Lower leg skin (tissue), 4 donors: Measurements from ENCODE around the gene DNAJC24. TPM values are rescaled to one million over a fixed set of nuclear protein-coding genes. Genes with fewer than 3 reads are reported as not detected.

ENCODE experiments used
- DNase-seq, 2 donors: peaks; one replicate each; pipeline ENCODE4 v3.0.0-alpha.2; 2019; ENCODE audit warnings: low spot score in 2 of 2
- H3K4me3 ChIP-seq: fragments of 200-600 bp; sonication (generic); 2 replicates; pipeline ENCODE4 v1.5.1; 2017; ENCODE audit warnings: mild to moderate bottlenecking, low read depth; ENCODE audit not compliant: poor library complexity, severe bottlenecking
- POLR2A ChIP-seq, 2 donors: fragments of 450-650 bp; IDR thresholded peaks; one replicate each; pipeline ENCODE4 v1.6.1; 2016 to 2017; ENCODE audit warnings: antibody characterized with exemption in 2 of 2, mild to moderate bottlenecking in 1 of 2, moderate library complexity in 1 of 2
- WGBS, 2 donors: methylation state at CpG; one replicate each; pipeline ENCODE4 v1.1.5; 2018; 5-methylcytosine and 5-hydroxymethylcytosine counted together
- intact Hi-C: fragments of 100-400 bp; cut with DNase I; formaldehyde crosslinking; loops from one replicate; pipeline ENCODE4 v1.15.0; 2023; ENCODE audit warnings: low total_unique reads
- total RNA-seq, 4 donors: library from RNA; depleted of rRNA; stranded (reverse); fragments of >200 nt; gene quantifications; one replicate each; pipeline ENCODE4 v1.1.0, GENCODE V29; 2016
- TF ChIP-seq, protein P1 (sequence below), 3 donors: fragments of 450-650 bp; IDR thresholded peaks; one replicate each; pipeline ENCODE4 v1.5.1; 2016; ENCODE audit warnings: antibody characterized with exemption in 3 of 3, mild to moderate bottlenecking in 3 of 3, moderate library complexity in 2 of 3

The DNAJC24 gene
- total RNA-seq, 4 donors from 2014 or later = 9.2 to 17.1 (median 9.3) TPM

DNA sequence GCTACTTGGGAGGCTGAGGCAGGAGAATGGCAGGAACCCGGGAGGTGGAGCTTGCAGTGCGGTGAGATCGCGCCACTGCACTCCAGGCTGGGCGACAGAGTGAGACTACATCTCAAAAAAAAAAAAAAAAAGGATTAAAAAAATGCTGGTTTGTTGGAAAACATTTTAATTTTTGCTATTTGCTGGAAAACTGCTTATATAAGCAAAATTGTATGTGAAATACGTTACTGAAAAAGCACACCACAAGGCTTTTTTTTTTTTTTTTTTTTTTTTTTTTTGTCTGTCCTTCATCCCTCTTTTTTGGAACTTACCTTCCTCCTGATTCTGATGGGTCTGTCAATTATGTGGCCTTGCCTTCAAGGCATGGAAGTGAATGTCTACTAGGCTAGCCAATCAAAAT is 41.0 kb upstream of the DNAJC24 start:
- TF ChIP-seq, protein P1, sequence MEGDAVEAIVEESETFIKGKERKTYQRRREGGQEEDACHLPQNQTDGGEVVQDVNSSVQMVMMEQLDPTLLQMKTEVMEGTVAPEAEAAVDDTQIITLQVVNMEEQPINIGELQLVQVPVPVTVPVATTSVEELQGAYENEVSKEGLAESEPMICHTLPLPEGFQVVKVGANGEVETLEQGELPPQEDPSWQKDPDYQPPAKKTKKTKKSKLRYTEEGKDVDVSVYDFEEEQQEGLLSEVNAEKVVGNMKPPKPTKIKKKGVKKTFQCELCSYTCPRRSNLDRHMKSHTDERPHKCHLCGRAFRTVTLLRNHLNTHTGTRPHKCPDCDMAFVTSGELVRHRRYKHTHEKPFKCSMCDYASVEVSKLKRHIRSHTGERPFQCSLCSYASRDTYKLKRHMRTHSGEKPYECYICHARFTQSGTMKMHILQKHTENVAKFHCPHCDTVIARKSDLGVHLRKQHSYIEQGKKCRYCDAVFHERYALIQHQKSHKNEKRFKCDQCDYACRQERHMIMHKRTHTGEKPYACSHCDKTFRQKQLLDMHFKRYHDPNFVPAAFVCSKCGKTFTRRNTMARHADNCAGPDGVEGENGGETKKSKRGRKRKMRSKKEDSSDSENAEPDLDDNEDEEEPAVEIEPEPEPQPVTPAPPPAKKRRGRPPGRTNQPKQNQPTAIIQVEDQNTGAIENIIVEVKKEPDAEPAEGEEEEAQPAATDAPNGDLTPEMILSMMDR (IDR thresholded peaks at IDR 0.05) = no peak
- TF ChIP-seq POLR2A (IDR thresholded peaks at IDR 0.05) = no peak
- DNase-seq = no peak
- intact Hi-C loops = no loop called here
- WGBS, 2 donors = 92 to 93% methylated on average over 6 of the region's 6 CpGs
- H3K4me3 ChIP-seq = no peak overlapping the region

DNA sequence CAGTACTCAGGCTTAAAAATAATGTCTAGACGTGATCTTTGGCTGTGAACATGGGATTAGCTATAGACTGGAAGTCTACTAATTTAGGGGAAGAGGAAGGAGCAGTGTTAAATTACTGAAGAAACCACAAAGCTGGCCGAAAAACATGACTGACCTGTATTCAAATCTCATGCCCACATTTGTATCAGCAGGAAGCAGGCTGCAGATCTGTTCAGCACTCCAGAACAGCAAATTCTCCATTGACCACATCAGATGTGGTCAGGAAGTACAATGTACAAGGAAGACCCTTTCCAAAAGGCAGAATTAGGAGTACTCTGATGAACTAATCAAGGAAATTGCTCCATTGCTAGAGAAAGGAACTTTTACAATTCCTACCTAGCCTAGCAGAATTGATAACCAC is 31.9 kb upstream of the DNAJC24 start:
- WGBS, 2 donors = 65 to 76% methylated on average over 2 of the region's 2 CpGs
- intact Hi-C loops = no loop called here

DNA sequence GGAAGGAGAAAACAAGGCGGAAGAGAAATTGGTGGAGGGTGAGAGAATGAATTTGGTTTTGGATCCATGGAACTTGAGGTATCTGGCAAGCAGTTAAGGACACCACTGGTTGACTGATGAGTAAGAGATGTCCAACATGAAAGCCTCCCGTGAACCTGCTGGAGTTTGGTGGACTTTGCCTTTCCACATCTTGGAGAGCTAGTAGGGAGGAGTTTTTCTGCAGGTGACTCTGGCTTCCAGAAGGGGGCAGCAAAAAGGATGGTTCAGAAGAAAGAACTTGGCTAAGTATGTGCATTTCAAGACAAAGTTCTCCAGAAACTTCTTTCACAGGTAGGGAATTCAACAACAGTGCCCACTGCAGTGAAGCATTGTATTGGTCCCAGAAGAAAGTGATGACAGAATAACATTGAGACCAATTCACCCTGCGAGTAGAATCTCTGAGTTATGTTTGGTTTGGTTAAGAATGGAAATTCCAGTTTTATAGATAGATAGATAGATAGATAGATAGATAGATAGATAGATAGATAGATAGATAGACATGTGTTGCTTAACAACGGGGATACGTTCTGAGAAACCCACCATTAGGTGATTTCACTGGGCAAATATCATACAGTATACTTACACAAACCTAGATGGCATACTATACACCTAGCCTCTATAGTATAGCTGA is 28.6 kb upstream of the DNAJC24 start:
- intact Hi-C loops = no loop called here
- TF ChIP-seq POLR2A (IDR thresholded peaks at IDR 0.05) = no peak
- TF ChIP-seq, protein P1 (IDR thresholded peaks at IDR 0.05) = no peak
- WGBS, 2 donors = 92 to 95% methylated on average over 5 of the region's 5 CpGs
- H3K4me3 ChIP-seq = no peak overlapping the region
- no peak for DNase-seq

More for the DNA sequence above, 31.9 kb upstream of the DNAJC24 start:
- no peak for DNase-seq
- no peak overlapping the region for H3K4me3 ChIP-seq
- no peak for TF ChIP-seq POLR2A (IDR thresholded peaks at IDR 0.05)
- TF ChIP-seq, protein P1 (IDR thresholded peaks at IDR 0.05) = no peak

DNA sequence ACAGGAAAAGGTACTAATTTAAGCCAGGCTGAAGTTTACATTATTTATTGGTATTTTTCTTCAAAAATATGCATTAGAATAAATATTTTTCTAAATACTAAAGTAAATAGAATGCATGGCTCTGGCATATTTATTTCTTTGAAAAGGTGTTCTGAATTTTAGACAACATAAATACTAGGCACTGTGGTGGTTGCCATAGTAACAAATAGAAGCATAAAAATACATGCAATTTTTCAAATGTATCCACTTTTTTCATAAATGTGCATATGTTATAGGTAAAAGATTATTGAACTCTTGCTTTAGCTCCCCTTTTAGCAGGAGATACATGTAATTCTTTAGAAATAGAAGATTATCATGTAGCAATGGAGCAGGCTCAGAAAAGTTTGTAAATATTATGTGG is 18.5 kb upstream of the DNAJC24 start:
- no peak for TF ChIP-seq POLR2A (IDR thresholded peaks at IDR 0.05)
- no peak overlapping the region for H3K4me3 ChIP-seq
- DNase-seq = no peak
- intact Hi-C loops = no loop called here

DNA sequence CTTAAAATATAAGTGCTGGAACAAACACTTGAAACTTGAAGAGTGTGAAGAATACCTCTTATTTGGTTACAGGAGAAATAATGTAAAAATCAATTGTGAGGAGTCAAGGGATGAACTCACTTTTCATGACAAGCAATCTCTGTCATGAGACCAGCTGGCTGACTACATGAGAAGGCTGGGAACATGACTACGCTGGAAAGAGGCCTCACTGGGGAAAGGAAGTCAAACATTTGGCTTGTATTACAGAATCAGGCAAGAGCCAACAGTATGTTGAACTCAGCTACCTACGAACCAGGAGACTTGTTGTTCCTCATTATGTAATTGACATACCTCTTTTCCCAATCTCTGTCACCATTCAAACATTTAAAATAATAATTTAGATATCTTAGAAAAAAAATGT is 14.5 kb upstream of the DNAJC24 start:
- DNase-seq = no peak
- intact Hi-C loops = no loop called here
- TF ChIP-seq, protein P1 (IDR thresholded peaks at IDR 0.05) = no peak
- no peak for TF ChIP-seq POLR2A (IDR thresholded peaks at IDR 0.05)
- no peak overlapping the region for H3K4me3 ChIP-seq
- WGBS, 2 donors = 25 to 33% methylated on average over 2 of the region's 2 CpGs

DNA sequence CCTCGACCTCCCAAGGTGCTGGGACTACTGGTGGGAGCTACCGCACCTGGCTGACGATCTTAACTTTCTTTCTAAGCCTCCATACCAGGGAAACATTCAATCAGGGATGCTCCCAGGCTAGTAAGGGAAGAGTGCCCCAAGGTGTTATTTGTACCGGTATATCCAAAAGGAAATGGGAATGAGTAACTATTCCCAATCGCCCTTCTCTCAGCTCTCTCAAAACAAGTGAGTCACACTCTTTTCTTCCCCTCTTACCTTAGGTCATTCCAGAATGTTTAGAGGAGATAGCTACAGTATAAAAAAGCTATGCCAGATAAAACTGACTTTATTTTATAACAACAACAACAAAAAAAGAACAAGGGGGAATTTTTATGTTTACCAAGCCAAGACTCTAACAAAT is 13.8 kb upstream of the DNAJC24 start:
- TF ChIP-seq, protein P1 (IDR thresholded peaks at IDR 0.05) = no peak
- no peak for TF ChIP-seq POLR2A (IDR thresholded peaks at IDR 0.05)

More for the DNA sequence above, 13.8 kb upstream of the DNAJC24 start:
- no peak for DNase-seq
- WGBS, 2 donors = 86 to 90% methylated on average over 5 of the region's 5 CpGs
- no peak overlapping the region for H3K4me3 ChIP-seq
- intact Hi-C loops = no loop called here
